Common myeloid progenitor, CD34-positive (primary cell): ENCODE data around the gene CCDC70.
A peak's percentile ranks its signal among the peaks of the same experiment; 100 is the strongest.

Source experiments
- CTCF ChIA-PET: fragments of 350-600 bp; sonication (Branson Sonifier 250); formaldehyde crosslinking; loops from one replicate; lab custom pipeline; 2021; ENCODE audit warnings: antibody characterized with exemption; lab: Charles Lee
- POLR2A ChIA-PET: fragments of 350-600 bp; sonication (Branson Sonifier 250); formaldehyde crosslinking; loops from one replicate; lab custom pipeline; 2021; ENCODE audit warnings: antibody characterized with exemption; lab: Charles Lee
- DNase-seq, 3 donors: peaks; one replicate each; pipeline versions ENCODE4 v3.0.0 to v3.0.0-alpha.2; 2013
- H3K27ac ChIP-seq, 2 experiments: 1 replicate in 1 of 2; 2 replicates in 1 of 2; pipeline ENCODE4 v1.7.0; 2013; ENCODE audit warnings: inconsistent platforms in 2 of 2, low read length in 2 of 2, mild to moderate bottlenecking in 2 of 2, low read depth in 1 of 2, moderate library complexity in 1 of 2; ENCODE audit not compliant: severe bottlenecking in 2 of 2, insufficient read depth in 1 of 2, poor library complexity in 1 of 2
- H3K27me3 ChIP-seq, 5 experiments: replicated peaks in 2 of 5; 1 replicate in 3 of 5; 2 replicates in 2 of 5; pipeline versions ENCODE4 v1.6.1 to v1.7.0; 2013; ENCODE audit warnings: low read length in 4 of 5, mild to moderate bottlenecking in 2 of 5, moderate library complexity in 2 of 5, inconsistent platforms in 1 of 5; ENCODE audit not compliant: insufficient read depth in 5 of 5, control insufficient read depth in 4 of 5
- H3K36me3 ChIP-seq, 4 experiments: 1 replicate in 2 of 4; 2 replicates in 2 of 4; pipeline versions ENCODE4 v1.6.1 to v1.7.0; 2013; ENCODE audit warnings: low read length in 3 of 4, control low read depth in 1 of 4, mild to moderate bottlenecking in 1 of 4; ENCODE audit not compliant: control insufficient read depth in 4 of 4, insufficient read depth in 4 of 4
- H3K4me1 ChIP-seq, 4 experiments: 1 replicate in 3 of 4; 2 replicates in 1 of 4; pipeline versions ENCODE4 v1.6.1 to v1.7.1; 2013; ENCODE audit warnings: low read length in 3 of 4, mild to moderate bottlenecking in 3 of 4, control low read depth in 1 of 4, inconsistent platforms in 1 of 4, moderate library complexity in 1 of 4; ENCODE audit not compliant: control insufficient read depth in 4 of 4, insufficient read depth in 4 of 4; ENCODE audit errors: control extremely low read depth in 1 of 4
- H3K4me3 ChIP-seq, 7 experiments: 1 replicate in 4 of 7; 2 replicates in 3 of 7; pipeline versions ENCODE4 v1.5.1 to v1.7.0; 2013; ENCODE audit warnings: mild to moderate bottlenecking in 7 of 7, low read length in 6 of 7, moderate library complexity in 6 of 7, inconsistent platforms in 2 of 7, low read depth in 2 of 7, control low read depth in 1 of 7; ENCODE audit not compliant: insufficient read depth in 4 of 7, control insufficient read depth in 1 of 7; ENCODE audit errors: extremely low read depth in 1 of 7
- H3K9me3 ChIP-seq, 5 experiments: 1 replicate in 4 of 5; 2 replicates in 1 of 5; pipeline versions ENCODE4 v1.6.1 to v1.7.1; 2013; ENCODE audit warnings: low read length in 4 of 5, mild to moderate bottlenecking in 2 of 5, inconsistent platforms in 1 of 5, low read depth in 1 of 5, moderate library complexity in 1 of 5; ENCODE audit not compliant: control insufficient read depth in 4 of 5, insufficient read depth in 2 of 5; ENCODE audit errors: control extremely low read depth in 1 of 5
- WGBS: methylation state at CpG from one replicate; pipeline ENCODE4 v1.1.5; 2013; ENCODE audit not compliant: insufficient coverage; 5-methylcytosine and 5-hydroxymethylcytosine counted together

Gene CCDC70

GRCh38 chr13:51828730-51829567, 32.8 kb upstream of the CCDC70 start:
- H3K27me3 ChIP-seq: no peaks in the 10 kb centered on the region
- H3K27ac ChIP-seq: no peak overlapping the region
- ChIA-PET POLR2A (interaction anchor here (0.6 kb wide), 1 partner anchor 349 kb away, joined by 3 read pairs; no protein-coding TSS in a partner anchor), CTCF (interaction anchor here (0.9 to 7.5 kb wide), 8 partner anchors 9 to 395 kb away, joined by 3 to 58 read pairs (median 4); partner anchors contain the start of gene TMEM272)
- WGBS: 100% methylated on average over 3 of the region's 8 CpGs
- no peaks in the 10 kb centered on the region for H3K36me3 ChIP-seq
- no peak overlapping the region for H3K4me3 ChIP-seq
- H3K9me3 ChIP-seq: no peaks in the 10 kb centered on the region
- peaks cover 27 to 78% (median 56%) of the 10 kb centered on the region in 4 experiments for H3K4me1 ChIP-seq
- no peak for DNase-seq

GRCh38 chr13:51829568-51829899, 32.2 kb upstream of the CCDC70 start:
- ChIA-PET POLR2A (interaction anchor here (0.6 to 1.1 kb wide), 2 partner anchors 13 to 348 kb away, joined by 3 read pairs; no protein-coding TSS in a partner anchor), CTCF (interaction anchor here (0.9 to 7.5 kb wide), 6 partner anchors 8 to 396 kb away, joined by 3 to 58 read pairs (median 4); partner anchors contain the start of gene TMEM272)
- Histone ChIP-seq H3K4me3 (no peak overlapping the region), H3K27ac (no peak overlapping the region), H3K4me1 (peaks cover 26 to 78% (median 59%) of the 10 kb centered on the region in 4 experiments), H3K36me3 (no peaks in the 10 kb centered on the region), H3K27me3 (no peaks in the 10 kb centered on the region), H3K9me3 (no peaks in the 10 kb centered on the region)
- WGBS: 100% methylated on average over 1 of the region's 2 CpGs
- no peak for DNase-seq

- Histone ChIP-seq H3K36me3 (no peaks in the 10 kb centered on the region), H3K4me3 (no peak overlapping the region), H3K27ac (no peak overlapping the region), H3K27me3 (no peaks in the 10 kb centered on the region), H3K9me3 (no peaks in the 10 kb centered on the region), H3K4me1 (peaks cover 18 to 62% (median 44%) of the 10 kb centered on the region in 4 experiments)
- 90% methylated on average over 5 of the region's 5 CpGs for whole genome bisulfite sequencing
- CTCF ChIA-PET: interaction anchor here (1.2 to 9.5 kb wide), 8 partner anchors 11 to 38 kb away, joined by 3 to 129 read pairs (median 12); partner anchors contain the start of gene TMEM272
- no peak for DNase-seq
- POLR2A ChIA-PET: no interaction called here
These were observed 30.2 kb upstream of the CCDC70 start for GRCh38 chr13:51831519-51831918.

GRCh38 chr13:51832471-51833152, 29.2 kb upstream of the CCDC70 start:
- DNase-seq: peak; percentile 57 to 78 (median 77)
- peaks cover 16 to 57% (median 35%) of the 10 kb centered on the region in 4 experiments for H3K4me1 ChIP-seq
- H3K36me3 ChIP-seq: no peaks in the 10 kb centered on the region
- no peak overlapping the region for H3K27ac ChIP-seq
- CTCF ChIA-PET: interaction anchor here (0.8 to 9.5 kb wide), 12 partner anchors 11 to 402 kb away, joined by 3 to 129 read pairs (median 9); partner anchors contain the start of gene TMEM272
- no peaks in the 10 kb centered on the region for H3K27me3 ChIP-seq
- POLR2A ChIA-PET: interaction anchor here (0.5 to 1.0 kb wide), 3 partner anchors 10 to 362 kb away, joined by 3 read pairs; no protein-coding TSS in a partner anchor
- no peaks in the 10 kb centered on the region for H3K9me3 ChIP-seq
- H3K4me3 ChIP-seq: no peak overlapping the region
- 72% methylated on average over 6 of the region's 6 CpGs for WGBS

- Histone ChIP-seq H3K36me3 (no peaks in the 10 kb centered on the region), H3K27ac (no peak overlapping the region), H3K4me3 (peak overlapping the region in 1 of 7 experiments; percentile 25), H3K27me3 (no peaks in the 10 kb centered on the region), H3K9me3 (no peaks in the 10 kb centered on the region), H3K4me1 (peaks cover 7 to 47% (median 27%) of the 10 kb centered on the region in 4 experiments)
- 94% methylated on average over 4 of the region's 10 CpGs for WGBS
- ChIA-PET POLR2A (no interaction called here), CTCF (interaction anchor here (0.8 to 9.5 kb wide), 8 partner anchors 8 to 294 kb away, joined by 3 to 129 read pairs (median 13); partner anchors contain the start of gene TMEM272)
- DNase-seq: peak in 1 of 3 donors; percentile 41
These were observed 27.8 kb upstream of the CCDC70 start for GRCh38 chr13:51833980-51834379.

- Histone ChIP-seq H3K4me1 (peaks cover 3 to 50% (median 29%) of the 10 kb centered on the region in 4 experiments), H3K9me3 (no peaks in the 10 kb centered on the region), H3K36me3 (no peaks in the 10 kb centered on the region), H3K27me3 (no peaks in the 10 kb centered on the region), H3K4me3 (no peak overlapping the region), H3K27ac (no peak overlapping the region)
- 97% methylated on average over 4 of the region's 7 CpGs for WGBS
- no peak for DNase-seq
- POLR2A ChIA-PET: no interaction called here
- CTCF ChIA-PET: interaction anchor here (0.8 to 9.5 kb wide), 9 partner anchors 8 to 293 kb away, joined by 3 to 129 read pairs (median 9); no protein-coding TSS in a partner anchor
These were observed 27.1 kb upstream of the CCDC70 start for GRCh38 chr13:51834581-51835171.
